Upper lobe of right lung (tissue), 1 donor: ENCODE data around the gene BLVRA. TPM values are rescaled to one million over a fixed set of nuclear protein-coding genes. Genes with fewer than 3 reads are reported as not detected.
A peak's percentile ranks its signal among the peaks of the same experiment; 100 is the strongest.

Experiments used
- ATAC-seq: fragments of 200-7000 bp; cut with Tn5 transposase; one replicate; pipeline ENCODE4 v1.9.1; 2020; ENCODE audit warnings: mild to moderate bottlenecking, moderate library complexity
- DNase-seq: peaks from one replicate; pipeline ENCODE4 v3.0.0-alpha.2; 2020
- H3K27ac ChIP-seq: fragments of 200-600 bp; one replicate; pipeline ENCODE4 v1.8.0; 2022
- H3K27me3 ChIP-seq: fragments of 200-600 bp; one replicate; pipeline ENCODE4 v1.8.0; 2022; ENCODE audit warnings: mild to moderate bottlenecking
- H3K36me3 ChIP-seq: fragments of 200-600 bp; one replicate; pipeline ENCODE4 v1.8.0; 2022
- H3K4me1 ChIP-seq: fragments of 200-600 bp; one replicate; pipeline ENCODE4 v1.8.0; 2022
- H3K4me3 ChIP-seq: fragments of 200-600 bp; one replicate; pipeline ENCODE4 v1.8.0; 2022; ENCODE audit warnings: mild to moderate bottlenecking
- H3K9me3 ChIP-seq: fragments of 200-600 bp; one replicate; pipeline ENCODE4 v1.8.0; 2022
- CTCF ChIP-seq: fragments of 200-600 bp; IDR thresholded peaks from one replicate; pipeline ENCODE4 v1.8.0; 2022; ENCODE audit warnings: antibody characterized with exemption
- intact Hi-C: fragments of 100-400 bp; cut with DNase I; formaldehyde crosslinking; loops from one replicate; pipeline ENCODE4 v1.11.0; 2022
- total RNA-seq: library from RNA; stranded (reverse); fragmentation: NEBNext Ultra II Directional; extraction: Animal tissue kit (Norgen Biotek cat#: 25700); gene quantifications from one replicate; pipeline ENCODE4 v1.2.1, GENCODE V29; 2021
- donor health status: DM: no; HTN: yes; CAD: no; lungs with severe emphysema.

The BLVRA gene
- total RNA-seq, 1 donor from 2014 or later, result 104 TPM

DNA sequence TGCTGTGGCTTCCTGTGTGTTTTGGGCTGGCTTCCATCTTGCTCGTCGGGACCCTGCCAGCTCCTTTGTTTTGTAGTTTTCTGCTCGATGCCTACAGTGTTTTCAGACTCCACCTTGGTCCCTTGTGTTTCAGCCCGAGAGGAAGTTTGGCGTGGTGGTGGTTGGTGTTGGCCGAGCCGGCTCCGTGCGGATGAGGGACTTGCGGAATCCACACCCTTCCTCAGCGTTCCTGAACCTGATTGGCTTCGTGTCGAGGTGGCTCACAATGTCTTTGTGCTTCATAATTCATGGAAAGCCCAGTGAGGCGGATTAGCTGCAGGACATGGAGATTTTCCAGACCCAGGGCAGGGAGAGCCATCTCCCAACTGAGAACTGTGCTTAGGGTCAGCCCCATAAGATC lies 29.3 kb downstream of the BLVRA start:
- ATAC-seq (no peak), DNase-seq (no peak)
- intact Hi-C loops, result no loop called here
- no peak for TF ChIP-seq CTCF
- Histone ChIP-seq H3K36me3 (peaks cover 33% of the 10 kb centered on the region), H3K4me3 (no peak overlapping the region), H3K27ac (no peak overlapping the region), H3K27me3 (no peaks in the 10 kb centered on the region), H3K9me3 (no peaks in the 10 kb centered on the region), H3K4me1 (peaks cover 12% of the 10 kb centered on the region)

DNA sequence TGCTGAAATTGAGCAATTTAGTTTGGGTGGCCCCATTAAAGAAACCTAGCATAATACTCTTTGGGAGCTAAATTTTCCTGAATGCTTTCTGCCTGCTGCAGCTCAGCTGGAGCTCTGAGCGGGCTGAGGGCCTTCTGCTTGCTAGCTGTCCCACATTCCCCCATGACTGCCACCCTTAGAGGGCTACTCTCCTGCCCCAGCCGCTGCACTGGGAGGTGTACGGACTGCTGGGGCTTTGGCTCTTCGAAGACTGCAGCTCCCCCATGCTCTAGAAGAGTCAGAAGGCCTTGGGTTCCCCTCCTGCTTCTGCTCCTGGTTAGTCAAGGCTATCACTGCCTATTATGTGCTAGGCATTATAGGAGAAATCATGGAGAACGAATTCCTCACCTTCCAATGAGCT lies 31.5 kb downstream of the BLVRA start:
- Histone ChIP-seq H3K9me3 (no peaks in the 10 kb centered on the region), H3K4me1 (peaks cover 7% of the 10 kb centered on the region), H3K36me3 (peaks cover 53% of the 10 kb centered on the region), H3K4me3 (no peak overlapping the region), H3K27me3 (no peaks in the 10 kb centered on the region), H3K27ac (no peak overlapping the region)
- no peak for ATAC-seq
- intact Hi-C loops, result no loop called here
- DNase-seq, result no peak
- TF ChIP-seq CTCF, result no peak

DNA sequence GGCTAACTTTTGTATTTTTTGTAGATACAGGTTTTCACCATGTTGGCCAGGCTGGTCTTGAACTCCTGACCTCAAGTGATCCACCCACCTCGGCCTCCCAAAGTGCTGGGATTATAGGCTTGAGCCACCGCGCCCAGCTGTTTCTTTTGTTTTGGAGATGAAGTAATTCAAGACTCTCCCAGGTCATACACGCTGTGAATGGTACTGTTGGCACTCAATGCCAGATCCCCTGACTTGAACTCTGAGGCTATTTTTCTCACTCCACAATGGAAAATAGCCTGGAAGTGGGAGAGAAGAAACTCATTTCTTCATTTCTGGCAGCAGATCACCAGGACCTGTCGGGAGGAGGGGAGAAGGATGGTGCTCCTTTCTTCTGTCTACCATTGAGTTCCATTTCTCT lies 32.4 kb downstream of the BLVRA start:
- peaks cover 4% of the 10 kb centered on the region for H3K4me1 ChIP-seq
- TF ChIP-seq CTCF, result no peak
- H3K4me3 ChIP-seq, result no peak overlapping the region
- H3K27me3 ChIP-seq, result no peaks in the 10 kb centered on the region
- ATAC-seq (no peak), DNase-seq (no peak)
- H3K27ac ChIP-seq, result no peak overlapping the region
- intact Hi-C loops, result no loop called here
- H3K9me3 ChIP-seq, result no peaks in the 10 kb centered on the region
- peaks cover 57% of the 10 kb centered on the region for H3K36me3 ChIP-seq

- H3K4me1 ChIP-seq, result no peaks in the 10 kb centered on the region
- H3K36me3 ChIP-seq, result peaks cover 58% of the 10 kb centered on the region
- H3K9me3 ChIP-seq, result no peaks in the 10 kb centered on the region
- intact Hi-C loops, result no loop called here
- H3K27ac ChIP-seq, result no peak overlapping the region
- peak; percentile 87 for ATAC-seq
- H3K27me3 ChIP-seq, result no peaks in the 10 kb centered on the region
- no peak for DNase-seq
- no peak for TF ChIP-seq CTCF
- H3K4me3 ChIP-seq, result no peak overlapping the region
Observed at GRCh38 chr7:43791665-43792064, 33.2 kb downstream of the BLVRA start.

DNA sequence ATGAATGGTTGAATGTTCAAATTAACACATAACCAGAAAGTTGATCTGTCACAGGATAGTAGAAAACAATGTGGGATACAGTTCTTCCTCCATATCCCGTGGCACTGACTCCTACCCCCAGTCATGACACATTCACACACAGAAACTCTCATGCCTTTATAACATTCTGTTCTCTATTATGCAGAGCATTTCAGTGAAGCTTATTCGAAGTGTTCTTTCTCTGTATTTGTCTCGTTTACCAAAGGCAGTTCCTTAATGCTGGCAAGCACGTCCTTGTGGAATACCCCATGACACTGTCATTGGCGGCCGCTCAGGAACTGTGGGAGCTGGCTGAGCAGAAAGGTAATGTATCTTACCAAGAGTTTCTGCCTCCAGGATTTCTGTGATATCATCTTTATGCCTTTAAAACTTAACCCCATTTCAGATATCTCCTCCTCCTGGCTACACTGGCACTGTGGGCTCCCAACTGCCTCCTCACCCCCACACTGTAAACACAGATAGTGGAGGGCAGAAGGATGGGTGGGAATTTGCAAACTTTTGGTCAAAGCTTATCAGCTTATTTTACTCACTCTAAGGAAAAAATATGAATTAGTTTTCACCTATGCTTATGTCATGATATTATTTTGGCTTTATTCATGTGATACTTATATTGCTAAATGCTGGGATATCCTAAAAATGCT lies 34.1 kb downstream of the BLVRA start:
- intact Hi-C loops, result no loop called here

More for the DNA sequence above, 34.1 kb downstream of the BLVRA start:
- peaks cover 65% of the 10 kb centered on the region for H3K36me3 ChIP-seq
- DNase-seq (no peak), ATAC-seq (no peak)
- no peaks in the 10 kb centered on the region for H3K9me3 ChIP-seq
- TF ChIP-seq CTCF, result no peak
- no peaks in the 10 kb centered on the region for H3K4me1 ChIP-seq
- no peak overlapping the region for H3K27ac ChIP-seq
- no peaks in the 10 kb centered on the region for H3K27me3 ChIP-seq
- no peak overlapping the region for H3K4me3 ChIP-seq
